ENCODE results near the gene GCC1. TPM values are rescaled to one million over a fixed set of nuclear protein-coding genes. Genes with fewer than 3 reads are reported as not detected.

Gene GCC1
- total and polyA plus RNA-seq, 12 donors: 1.9 to 19.5 (median 16.4) TPM

GRCh38 chr7:127586346-127586745 lies 950 bp upstream of the GCC1 start:
- no peak for DNase-seq
- intact Hi-C loops (cut with DNase I): no loop called here
- WGBS, 4 donors: 90 to 97% (median 94%) methylated on average over 2 of the region's 2 CpGs
- peaks cover 28 to 52% of the 10 kb centered on the region in 2 donors for H3K4me1 ChIP-seq (replicated peaks in 1 of 2)
- no peak overlapping the region for H3K27ac ChIP-seq
- TF ChIP-seq POLR2A (IDR thresholded peaks at IDR 0.05): no peak
- TF ChIP-seq CTCF (IDR thresholded peaks at IDR 0.05): no peak
- H3K4me3 ChIP-seq: no peak overlapping the region
- no peaks in the 10 kb centered on the region for H3K27me3 ChIP-seq
- H3K9me3 ChIP-seq (replicated peaks in 1 of 3): no peaks in the 10 kb centered on the region
- H3K36me3 ChIP-seq (replicated peaks in 1 of 2): peaks cover 0 to 29% of the 10 kb centered on the region in 2 donors

DNA sequence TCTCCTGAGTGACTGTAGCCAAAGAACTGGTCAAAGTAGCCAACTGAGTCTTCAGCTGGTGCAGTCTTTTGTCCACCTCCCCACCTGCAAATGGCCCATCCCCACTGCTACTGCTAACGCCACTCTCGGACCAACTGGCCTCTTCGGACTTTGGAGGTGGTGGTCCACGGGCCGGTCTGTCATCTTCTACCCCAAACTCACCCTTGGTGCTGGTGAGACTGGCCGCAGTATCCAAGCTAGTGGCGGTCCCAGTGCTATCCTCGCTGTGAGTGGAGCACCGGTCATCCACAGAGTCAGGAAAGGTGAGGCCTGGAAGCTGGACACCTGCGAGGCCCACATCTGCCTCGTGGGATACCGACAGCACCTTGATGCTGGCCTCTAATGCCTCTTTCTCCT lies 750 bp downstream of the GCC1 start:
- H3K4me1 ChIP-seq (replicated peaks in 1 of 2): peaks cover 28 to 56% of the 10 kb centered on the region in 2 donors
- peak overlapping the region in 3 of 5 donors; percentile 87 to 97 (median 89) for H3K27ac ChIP-seq
- no peaks in the 10 kb centered on the region for H3K9me3 ChIP-seq (replicated peaks in 1 of 3)
- intact Hi-C loops (cut with DNase I): no loop called here
- H3K4me3 ChIP-seq: peak overlapping the region; percentile 89 to 97 (median 93)
- 20 to 30% (median 27%) methylated on average over 4 to 12 of the region's 12 CpGs for WGBS, 4 donors
- peak in 1 of 7 donors; percentile 52 for DNase-seq
- H3K27me3 ChIP-seq: no peaks in the 10 kb centered on the region
- peaks cover 0 to 18% of the 10 kb centered on the region in 2 donors for H3K36me3 ChIP-seq (replicated peaks in 1 of 2)
- TF ChIP-seq POLR2A (IDR thresholded peaks at IDR 0.05) (no peak), CTCF (IDR thresholded peaks at IDR 0.05) (no peak)

- intact Hi-C loops (cut with DNase I): no loop called here
- TF ChIP-seq POLR2A (IDR thresholded peaks at IDR 0.05) (no peak), CTCF (IDR thresholded peaks at IDR 0.05) (peak in 2 of 6 experiments; percentile 9 to 19)
- Histone ChIP-seq H3K4me3 (no peak overlapping the region), H3K27ac (peak overlapping the region in 1 of 5 donors; percentile 62), H3K9me3 (replicated peaks in 1 of 3) (no peaks in the 10 kb centered on the region), H3K4me1 (replicated peaks in 1 of 2) (peaks cover 15 to 47% of the 10 kb centered on the region in 2 donors), H3K36me3 (replicated peaks in 1 of 2) (peaks cover 0 to 18% of the 10 kb centered on the region in 2 donors), H3K27me3 (no peaks in the 10 kb centered on the region)
- 47 to 77% (median 56%) methylated on average over 7 to 14 of the region's 14 CpGs for WGBS, 4 donors
- DNase-seq: peak; percentile 58 to 91 (median 85)
Measured at GRCh38 chr7:127582361-127582760, 3.0 kb downstream of the GCC1 start.

GRCh38 chr7:127581716-127582115 lies 3.7 kb downstream of the GCC1 start:
- no peak for TF ChIP-seq POLR2A (IDR thresholded peaks at IDR 0.05)
- TF ChIP-seq CTCF (IDR thresholded peaks at IDR 0.05): no peak
- H3K27me3 ChIP-seq: no peaks in the 10 kb centered on the region
- intact Hi-C loops (cut with DNase I): no loop called here
- H3K27ac ChIP-seq: peak overlapping the region in 1 of 5 donors; percentile 62
- peaks cover 0 to 18% of the 10 kb centered on the region in 2 donors for H3K36me3 ChIP-seq (replicated peaks in 1 of 2)
- H3K4me3 ChIP-seq: no peak overlapping the region
- peak in 3 of 7 donors; percentile 24 to 51 (median 34) for DNase-seq
- WGBS, 4 donors: 67 to 93% (median 88%) methylated on average over 1 of the region's 1 CpG
- peaks cover 15 to 47% of the 10 kb centered on the region in 2 donors for H3K4me1 ChIP-seq (replicated peaks in 1 of 2)
- H3K9me3 ChIP-seq (replicated peaks in 1 of 3): no peaks in the 10 kb centered on the region

All from adrenal gland (tissue), 12 donors.